ENCODE measurements around the gene SAP30BP.

DNA sequence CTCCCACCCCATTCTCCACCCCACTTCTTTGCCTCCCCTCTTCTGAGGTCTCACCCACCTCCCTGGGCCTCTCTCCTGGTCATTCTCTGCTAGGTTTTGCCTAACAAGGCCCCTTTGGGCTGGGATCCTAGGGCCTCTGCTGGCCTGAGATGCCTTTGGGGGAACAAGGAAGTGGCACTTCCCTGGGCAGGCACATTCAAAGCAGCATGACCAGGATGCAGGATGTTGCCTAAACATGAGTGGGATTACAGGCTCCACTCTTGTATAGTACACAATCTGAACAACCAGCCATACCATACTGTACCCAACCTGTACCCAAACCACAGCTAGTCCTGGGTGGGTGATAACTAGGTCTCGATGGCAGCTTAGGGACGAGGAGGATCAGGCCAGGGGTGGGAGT is 88.9 kb downstream of the SAP30BP start:
- TF ChIP-seq, protein P1, sequence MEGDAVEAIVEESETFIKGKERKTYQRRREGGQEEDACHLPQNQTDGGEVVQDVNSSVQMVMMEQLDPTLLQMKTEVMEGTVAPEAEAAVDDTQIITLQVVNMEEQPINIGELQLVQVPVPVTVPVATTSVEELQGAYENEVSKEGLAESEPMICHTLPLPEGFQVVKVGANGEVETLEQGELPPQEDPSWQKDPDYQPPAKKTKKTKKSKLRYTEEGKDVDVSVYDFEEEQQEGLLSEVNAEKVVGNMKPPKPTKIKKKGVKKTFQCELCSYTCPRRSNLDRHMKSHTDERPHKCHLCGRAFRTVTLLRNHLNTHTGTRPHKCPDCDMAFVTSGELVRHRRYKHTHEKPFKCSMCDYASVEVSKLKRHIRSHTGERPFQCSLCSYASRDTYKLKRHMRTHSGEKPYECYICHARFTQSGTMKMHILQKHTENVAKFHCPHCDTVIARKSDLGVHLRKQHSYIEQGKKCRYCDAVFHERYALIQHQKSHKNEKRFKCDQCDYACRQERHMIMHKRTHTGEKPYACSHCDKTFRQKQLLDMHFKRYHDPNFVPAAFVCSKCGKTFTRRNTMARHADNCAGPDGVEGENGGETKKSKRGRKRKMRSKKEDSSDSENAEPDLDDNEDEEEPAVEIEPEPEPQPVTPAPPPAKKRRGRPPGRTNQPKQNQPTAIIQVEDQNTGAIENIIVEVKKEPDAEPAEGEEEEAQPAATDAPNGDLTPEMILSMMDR (IDR thresholded peaks at IDR 0.05), result no peak
- TF ChIP-seq ZFX (IDR thresholded peaks at IDR 0.05; ENCODE audit: borderline replicate concordance), result no peak

Data from 22Rv1 (cell line).